GM21619 (cell line): Measurements from ENCODE around the gene CDNF.
"Not testable (repeated sequence)": the region's sequence is repeated elsewhere in the genome, so short reads cannot be mapped to it uniquely, and the experiment has no call there.

ENCODE experiments used
- ATAC-seq: cut with Tn5 transposase; IDR thresholded peaks from one replicate; pipeline ENCODE4 v1.9.1; 2021; ENCODE audit not compliant: unreplicated experiment

The CDNF gene

GRCh38 chr10:14839305-14839695 is 1.5 kb upstream of the CDNF start:
- no peak for ATAC-seq

DNA sequence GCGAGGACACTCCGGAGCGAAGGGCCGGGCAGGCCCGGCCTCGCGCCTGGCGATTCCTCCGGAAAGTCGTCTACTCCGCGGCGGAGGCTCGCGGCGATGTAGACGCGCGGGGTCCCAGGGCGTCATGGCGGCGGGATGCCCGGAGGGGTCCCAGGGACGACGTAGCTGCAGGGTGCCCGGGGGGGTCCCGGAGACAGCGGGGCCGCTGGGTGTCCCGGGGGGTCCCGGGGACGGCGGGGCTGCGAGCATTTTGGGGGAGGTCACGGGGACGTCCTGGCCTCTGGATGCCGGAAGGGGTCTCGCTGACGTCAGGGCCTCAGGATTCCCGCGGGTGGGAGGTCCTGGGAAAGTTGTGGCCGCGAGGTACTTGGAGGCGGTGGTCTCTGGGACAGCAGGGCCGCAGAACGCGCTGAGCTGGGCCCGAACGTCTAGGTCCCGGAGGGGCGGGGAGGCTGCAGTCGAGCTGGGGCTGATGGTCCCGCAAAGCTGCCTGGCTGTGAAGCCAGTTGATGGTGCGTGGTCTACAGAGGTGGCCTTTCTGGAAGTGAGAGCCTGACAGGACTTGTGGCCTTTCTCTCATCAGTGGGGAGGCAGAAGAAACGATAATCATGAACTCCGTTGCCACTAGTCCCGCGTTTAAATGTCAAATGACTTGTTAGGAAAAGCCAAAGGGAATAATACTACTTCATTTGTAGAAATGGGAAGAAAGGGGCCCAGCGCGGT is 906 bp upstream of the CDNF start:
- no peak for ATAC-seq

GRCh38 chr10:14837003-14837756 is 657 bp downstream of the CDNF start:
- no peak for ATAC-seq

DNA sequence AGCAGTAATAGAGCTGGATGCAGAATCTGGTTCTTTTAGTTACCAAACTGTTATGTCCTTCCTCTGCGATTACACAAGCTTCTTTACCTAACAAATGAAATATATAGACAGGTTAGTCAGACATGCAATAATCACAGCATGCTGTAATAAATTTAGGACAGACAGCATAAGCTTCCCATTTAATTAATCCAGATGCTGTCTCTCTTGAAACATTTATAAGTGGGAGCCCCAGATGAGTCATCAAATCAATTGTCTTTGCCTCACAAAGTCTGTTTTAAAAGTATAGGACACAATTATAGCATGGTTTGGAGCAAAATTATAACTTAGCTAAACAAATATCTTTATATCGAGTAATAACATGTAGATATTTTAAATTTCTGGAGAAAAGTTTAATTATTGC is 1.6 kb downstream of the CDNF start:
- ATAC-seq = no peak

GRCh38 chr10:14833106-14833505 is 4.7 kb downstream of the CDNF start:
- no peak for ATAC-seq

DNA sequence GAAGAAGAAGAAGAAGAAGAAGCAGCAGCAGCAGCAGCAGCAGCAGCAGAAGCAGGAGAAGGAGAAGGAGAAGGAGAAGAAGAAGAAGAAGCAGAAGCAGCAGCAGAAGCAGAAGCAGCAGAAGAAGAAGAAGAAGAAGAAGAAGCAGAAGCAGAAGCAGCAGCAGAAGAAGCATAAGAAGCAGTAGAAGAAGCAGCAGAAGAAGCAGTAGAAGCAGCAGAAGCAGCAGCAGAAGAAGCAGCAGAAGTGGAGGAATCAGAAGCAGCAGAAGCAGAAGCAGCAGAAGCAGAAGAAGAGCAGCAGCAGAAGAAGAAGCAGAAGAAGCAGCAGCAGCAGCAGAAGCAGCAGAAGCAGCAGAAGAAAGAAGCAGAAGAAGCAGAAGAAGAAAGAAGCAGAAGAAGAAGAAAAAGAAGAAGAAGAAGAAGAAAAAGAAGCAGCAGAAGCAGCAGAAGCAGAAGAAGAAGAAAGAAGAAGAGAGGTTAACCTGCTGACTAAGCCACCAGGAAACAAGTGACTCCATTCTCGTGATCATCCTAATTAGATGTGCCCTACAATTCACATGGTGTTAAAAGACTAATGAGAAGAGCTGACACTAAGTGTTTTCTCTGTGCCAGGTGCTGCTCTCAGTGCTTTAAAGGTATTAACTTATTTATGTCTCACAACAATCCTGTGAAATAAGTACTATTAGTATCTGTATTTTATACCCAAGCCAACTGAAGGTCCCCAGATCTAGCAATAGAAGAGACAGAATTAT is 11.6 kb downstream of the CDNF start:
- no peak for ATAC-seq

DNA sequence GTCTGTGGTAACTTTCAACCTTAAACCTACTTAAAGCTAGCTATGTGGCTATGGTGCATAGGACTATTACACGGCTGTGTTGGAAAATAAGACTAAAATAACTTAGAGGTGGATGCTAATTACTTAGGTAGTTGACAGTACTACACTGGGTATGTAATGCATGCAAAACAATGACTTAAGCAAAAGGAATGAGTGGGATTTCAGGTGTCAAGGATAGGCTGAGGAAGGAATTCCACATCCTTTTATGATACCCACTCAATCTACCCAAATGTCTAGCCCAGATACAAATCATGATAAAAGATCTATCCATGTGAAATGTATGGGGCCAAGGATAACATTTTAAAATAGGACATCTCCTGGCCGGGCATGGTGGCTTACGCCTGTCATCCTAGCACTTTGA is 13.9 kb downstream of the CDNF start:
- no peak for ATAC-seq

DNA sequence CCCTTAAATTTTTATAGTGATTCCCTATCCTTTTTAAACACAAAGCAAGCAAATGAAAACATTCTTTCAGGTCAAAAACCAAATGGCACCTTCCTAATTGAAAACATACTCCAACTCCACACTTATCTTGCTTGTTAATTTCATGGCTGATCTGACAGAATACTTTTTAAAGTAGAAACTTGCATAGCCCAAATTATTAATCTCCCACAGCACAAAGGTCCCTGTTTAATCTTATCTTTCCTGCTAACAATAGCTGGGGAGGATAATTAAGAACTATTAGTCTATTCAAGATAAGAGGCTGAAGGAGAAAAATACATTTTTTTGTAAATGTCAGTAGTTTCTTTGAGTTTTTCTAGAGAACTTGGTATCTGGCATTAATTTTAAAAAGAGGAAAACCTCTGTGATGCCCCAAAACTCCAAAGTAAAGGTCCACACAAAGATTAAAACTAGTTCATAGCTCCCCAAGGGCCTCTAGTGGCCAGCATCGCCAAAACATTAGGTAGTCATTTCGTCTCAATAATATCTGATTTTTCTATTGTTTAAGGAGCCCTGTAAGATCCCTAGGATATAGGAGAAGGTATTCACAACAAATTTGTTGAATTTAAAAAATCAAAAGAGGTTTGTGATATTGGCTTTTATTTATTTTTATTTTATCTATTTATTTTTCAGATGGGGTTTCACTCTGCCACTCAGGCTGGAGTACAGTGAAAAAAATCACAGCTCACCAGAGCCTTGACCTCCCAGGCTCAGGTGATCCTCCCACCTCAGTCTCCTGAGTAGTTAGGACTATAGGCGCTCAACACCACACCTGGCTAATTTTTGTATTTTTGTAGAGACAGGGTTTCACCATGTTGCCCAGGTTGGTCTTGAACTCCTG is 14.7 kb downstream of the CDNF start:
- ATAC-seq = no peak

DNA sequence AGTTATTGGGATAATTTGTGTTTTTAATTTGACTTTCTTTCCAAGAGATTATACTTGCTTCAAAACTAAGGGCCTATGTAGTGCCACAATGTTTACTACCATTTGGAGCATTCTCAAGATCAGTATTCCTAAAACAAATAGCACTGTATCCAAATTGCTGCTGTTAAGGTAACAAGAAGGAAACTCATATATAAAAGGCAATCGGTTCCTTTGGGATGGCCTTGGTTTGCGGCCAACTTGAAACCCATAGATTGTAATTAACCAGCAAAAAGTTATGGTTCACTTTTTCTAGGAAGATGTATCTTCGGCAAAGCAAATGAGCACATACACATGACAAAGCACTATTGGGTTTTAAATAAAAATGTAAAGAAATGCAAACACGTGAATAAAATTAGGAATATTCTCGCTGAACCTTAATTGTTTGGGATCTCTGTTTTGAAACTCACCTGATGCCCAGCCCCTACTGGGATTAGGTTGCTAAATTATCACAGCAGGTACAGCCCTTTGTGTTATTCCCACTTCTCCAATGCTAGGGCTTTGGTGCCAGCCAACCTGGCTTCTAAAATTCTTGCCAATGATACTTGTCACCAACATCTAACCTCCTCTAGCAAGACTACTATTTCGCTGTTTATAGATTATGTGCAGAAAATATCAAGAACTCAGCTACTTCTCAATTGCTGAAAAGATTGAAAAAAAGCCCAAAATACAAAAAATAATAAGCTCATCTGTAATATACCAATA is 16.0 kb downstream of the CDNF start:
- ATAC-seq = no peak

GRCh38 chr10:14820775-14821154 is 17.1 kb downstream of the CDNF start:
- no peak for ATAC-seq

GRCh38 chr10:14820010-14820774 is 17.6 kb downstream of the CDNF start:
- ATAC-seq = no peak

DNA sequence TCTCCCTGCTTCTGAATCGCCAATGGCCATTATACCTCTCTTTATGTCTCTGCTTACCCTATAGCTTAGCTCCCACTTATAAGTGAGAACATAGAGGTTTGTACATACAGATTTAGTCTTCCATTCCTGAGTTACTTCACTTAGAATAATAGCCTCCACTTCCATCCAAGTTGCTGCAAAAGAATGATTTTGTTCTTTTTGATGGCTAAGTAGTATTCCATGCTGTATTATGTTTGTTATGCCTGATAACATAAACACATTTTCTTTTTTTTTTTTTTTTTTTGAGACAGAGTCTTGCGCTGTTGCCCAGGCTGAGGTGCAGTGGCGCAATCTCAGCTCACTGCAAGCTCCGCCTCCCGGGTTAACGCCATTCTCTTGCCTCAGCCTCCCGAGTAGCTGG is 21.1 kb downstream of the CDNF start:
- not testable (repeated sequence) for ATAC-seq

GRCh38 chr10:14815681-14816080 is 22.2 kb downstream of the CDNF start:
- no peak for ATAC-seq

DNA sequence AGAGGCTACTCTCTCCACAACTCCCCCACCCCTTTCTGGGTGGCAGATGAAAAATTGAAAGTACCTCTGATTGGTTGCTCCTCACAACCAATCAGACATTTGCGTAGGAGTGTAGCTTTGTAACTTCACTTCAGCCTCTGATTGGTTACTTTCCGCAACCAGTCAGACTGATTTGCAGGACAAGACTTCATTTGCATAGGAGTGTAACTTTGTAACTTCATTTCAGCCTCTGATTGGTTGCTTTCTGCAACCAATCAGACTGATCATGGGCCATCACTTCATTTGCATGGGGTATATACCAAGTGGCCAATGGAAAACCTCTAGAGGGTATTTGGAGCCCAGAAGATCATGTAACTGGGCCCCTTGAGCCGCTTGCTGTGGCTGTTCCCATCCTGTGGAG is 25.6 kb downstream of the CDNF start:
- ATAC-seq = no peak

GRCh38 chr10:14810969-14811953 is 26.6 kb downstream of the CDNF start:
- ATAC-seq = no peak

DNA sequence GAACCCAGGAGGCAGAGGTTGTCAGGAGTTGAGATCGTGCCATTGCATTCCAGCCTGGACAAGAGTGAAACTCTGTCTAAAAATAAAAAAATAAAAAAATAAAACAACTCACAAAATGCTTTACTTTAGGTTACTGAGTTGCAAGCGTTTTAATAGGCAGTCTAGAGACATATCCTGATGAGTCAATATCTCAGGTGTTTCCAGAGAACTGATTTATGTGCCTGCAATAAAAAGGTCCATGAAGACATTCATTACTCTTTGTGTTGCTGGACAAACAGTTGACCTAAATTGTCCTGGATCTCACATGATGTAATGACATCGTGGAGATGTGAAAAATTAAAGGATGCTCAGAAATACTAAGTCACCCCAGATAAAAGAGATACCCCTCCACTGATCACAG is 31.5 kb downstream of the CDNF start:
- ATAC-seq = no peak

DNA sequence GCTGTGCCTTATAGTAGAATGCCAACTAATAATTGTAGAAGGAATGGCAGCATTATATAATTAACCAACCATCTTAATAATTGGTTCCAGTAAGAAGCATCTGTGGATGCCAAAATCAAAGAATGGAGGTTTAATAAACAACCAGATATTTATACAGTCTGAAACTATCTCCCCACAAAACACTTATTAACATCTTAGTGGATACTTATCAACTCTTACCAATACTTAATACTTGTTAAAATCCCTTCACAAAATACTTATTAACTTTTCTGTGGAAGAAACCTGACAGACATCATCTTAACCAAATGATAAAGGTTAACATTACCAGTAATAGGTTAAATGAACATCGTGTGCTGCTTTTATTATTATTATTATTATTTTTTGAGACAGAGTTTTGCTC is 34.0 kb downstream of the CDNF start:
- no peak for ATAC-seq

DNA sequence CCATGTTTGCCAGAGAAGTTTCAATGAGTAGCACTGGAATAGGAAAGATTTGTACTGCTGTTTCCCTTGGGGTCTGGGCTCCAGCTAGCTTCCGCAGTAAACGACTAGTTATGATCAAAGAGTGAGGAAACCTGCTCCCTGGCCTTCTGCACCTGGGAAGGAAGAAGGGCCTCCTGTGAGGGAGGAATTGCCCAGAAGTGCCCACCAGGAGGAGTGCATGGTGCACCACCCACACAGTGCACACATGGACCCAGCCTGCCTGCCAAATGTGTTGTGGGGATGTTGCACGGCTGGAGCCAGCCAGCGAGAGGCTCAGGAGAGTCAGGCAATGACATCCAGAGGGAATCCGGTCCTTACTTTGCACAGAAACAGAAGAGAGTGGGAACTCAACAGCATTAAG is 36.1 kb downstream of the CDNF start:
- no peak for ATAC-seq
